Hematopoietic multipotent progenitor cell treated with erythropoietin and hydrocortisone succinate and interleukin-3 and kit ligand, for 4 days (in vitro differentiated cells): ENCODE results near the gene CCDC171.

Experiments
- DNase-seq: peaks from one replicate; pipeline ENCODE4 v3.0.0-alpha.2; 2015

Gene CCDC171

DNA sequence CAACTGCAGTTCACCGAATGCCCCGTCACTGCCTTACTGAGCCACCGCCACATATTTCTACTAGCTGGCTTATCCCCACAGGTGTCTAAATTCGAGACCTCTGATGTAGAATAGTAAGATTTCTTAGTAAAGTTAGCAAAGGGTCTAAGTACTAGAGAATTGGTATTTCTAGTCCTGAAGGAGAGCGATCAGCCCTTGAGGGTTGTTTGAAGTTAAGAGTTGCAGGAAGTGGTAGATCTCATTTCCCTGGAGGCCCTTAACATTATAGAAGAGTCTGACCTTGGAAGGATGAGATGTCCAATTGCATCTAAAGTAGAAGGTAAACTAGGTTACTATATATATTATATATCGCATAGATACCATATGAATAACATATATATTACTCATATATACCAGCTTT lies 451.8 kb downstream of the CCDC171 start:
- no peak for DNase-seq

GRCh38 chr9:16010221-16010620 lies 457.4 kb downstream of the CCDC171 start:
- no peak for DNase-seq

- DNase-seq = no peak
Observed at GRCh38 chr9:16012621-16013020, 459.8 kb downstream of the CCDC171 start.

GRCh38 chr9:16013366-16013765 lies 460.5 kb downstream of the CCDC171 start:
- no peak for DNase-seq

GRCh38 chr9:16013826-16014225 lies 461.0 kb downstream of the CCDC171 start:
- no peak for DNase-seq

- DNase-seq = no peak
Observed at GRCh38 chr9:16022228-16022627, 469.4 kb downstream of the CCDC171 start.

DNA sequence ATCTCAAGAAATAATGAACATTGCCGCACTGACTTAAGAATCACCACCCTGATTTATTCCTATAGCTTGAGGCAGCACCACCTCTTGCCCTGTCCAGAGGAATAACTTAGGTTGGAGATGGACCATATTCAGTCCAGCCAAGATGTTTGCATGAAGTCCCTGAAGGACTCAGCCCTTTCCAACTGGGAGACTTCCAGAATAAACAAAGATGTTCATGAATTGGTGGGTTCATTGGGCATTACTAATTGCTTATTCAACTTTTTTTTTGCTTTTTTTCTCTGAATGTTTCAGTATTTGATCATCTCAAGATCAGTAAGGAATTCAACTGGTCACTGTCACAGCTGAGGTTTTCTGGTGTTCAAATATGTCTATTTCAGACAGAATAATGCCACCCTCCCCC lies 470.6 kb downstream of the CCDC171 start:
- no peak for DNase-seq
